GM19193 (cell line): ENCODE results near the gene WDR88.

Experiments used
- POLR2A ChIP-seq: IDR thresholded peaks from 4 replicates; pipeline ENCODE4 v1.6.1; 2011; ENCODE audit not compliant: insufficient read depth, insufficient read length; ENCODE audit errors: extremely low read depth

Gene WDR88

DNA sequence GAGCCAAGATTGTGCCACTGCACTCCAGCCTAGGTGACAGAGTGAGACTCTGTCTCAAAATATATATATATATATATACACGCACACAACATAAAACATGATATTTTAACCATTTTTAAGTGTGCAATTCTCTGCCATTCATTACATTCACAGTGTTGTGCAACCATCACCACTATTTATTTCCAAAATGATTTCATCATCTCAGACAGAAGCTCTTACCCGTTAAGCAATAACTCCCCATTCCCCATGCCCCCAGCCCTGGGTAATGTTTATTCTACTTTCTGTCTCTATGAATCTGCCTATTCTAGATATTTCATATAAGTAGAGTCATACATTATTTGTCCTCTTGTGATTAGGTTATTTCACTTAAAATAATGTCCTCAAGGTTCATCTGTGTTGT is 20.3 kb downstream of the WDR88 start:
- no peak for TF ChIP-seq POLR2A

DNA sequence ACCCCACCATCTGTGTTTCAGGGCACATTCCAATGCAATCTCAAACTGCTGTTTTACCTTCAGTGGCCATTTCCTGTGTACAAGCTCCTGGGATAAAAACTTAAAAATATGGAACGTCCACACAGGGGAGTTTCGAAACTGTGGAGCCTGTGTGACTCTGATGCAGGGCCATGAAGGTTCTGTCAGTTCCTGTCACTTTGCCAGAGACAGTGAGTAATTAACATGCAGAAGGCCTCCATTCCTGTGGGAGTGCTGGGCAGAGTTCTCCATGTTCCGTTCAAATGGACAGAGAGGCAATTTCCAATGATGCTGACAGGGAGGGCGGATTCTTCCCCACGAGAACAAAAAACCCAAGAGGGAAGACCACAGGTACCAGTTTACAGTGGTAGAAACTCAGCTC is 24.4 kb downstream of the WDR88 start:
- TF ChIP-seq POLR2A, result no peak

- TF ChIP-seq POLR2A, result no peak
These were observed 26.0 kb downstream of the WDR88 start for GRCh38 chr19:33157906-33158305.

DNA sequence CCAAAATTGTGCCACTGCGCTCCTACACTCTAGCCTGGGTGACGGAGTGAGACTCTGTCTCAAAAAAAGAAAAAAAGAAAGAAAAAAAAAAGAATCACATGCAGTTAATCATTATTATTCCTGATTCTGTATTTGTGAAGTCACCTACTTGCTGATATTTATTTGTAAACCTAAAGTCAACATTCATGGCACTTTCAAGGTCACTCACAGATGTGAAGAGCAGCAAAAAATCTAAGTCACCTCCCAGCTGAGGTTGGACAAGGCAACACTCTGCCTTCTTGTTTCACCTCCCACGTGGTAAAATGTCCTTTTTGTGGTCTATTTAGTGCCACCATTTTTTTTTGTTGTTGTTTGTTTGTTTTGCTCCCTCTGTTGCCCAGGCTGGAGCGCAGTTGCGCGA is 26.5 kb downstream of the WDR88 start:
- TF ChIP-seq POLR2A, result no peak

DNA sequence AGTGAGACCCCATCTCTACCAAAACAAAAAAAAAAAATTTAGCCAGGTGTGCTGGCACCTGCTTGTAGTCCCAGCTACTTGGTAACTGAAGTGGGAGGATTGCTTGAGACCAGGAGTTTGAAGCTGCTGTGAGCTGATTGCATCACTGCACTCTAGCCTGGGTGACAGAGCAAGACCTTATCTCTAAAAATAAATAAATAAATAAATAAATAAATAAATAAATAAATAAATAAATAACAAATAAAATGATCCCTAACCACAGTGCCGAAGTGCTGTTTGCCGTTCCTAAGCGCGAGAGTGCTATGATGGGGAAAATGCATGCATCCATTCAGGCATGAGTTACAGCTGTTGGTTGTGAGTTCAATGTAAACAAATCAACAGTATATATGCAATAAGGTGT is 27.2 kb downstream of the WDR88 start:
- no peak for TF ChIP-seq POLR2A

- TF ChIP-seq POLR2A, result no peak
These were observed 28.0 kb downstream of the WDR88 start for GRCh38 chr19:33159893-33160292.

DNA sequence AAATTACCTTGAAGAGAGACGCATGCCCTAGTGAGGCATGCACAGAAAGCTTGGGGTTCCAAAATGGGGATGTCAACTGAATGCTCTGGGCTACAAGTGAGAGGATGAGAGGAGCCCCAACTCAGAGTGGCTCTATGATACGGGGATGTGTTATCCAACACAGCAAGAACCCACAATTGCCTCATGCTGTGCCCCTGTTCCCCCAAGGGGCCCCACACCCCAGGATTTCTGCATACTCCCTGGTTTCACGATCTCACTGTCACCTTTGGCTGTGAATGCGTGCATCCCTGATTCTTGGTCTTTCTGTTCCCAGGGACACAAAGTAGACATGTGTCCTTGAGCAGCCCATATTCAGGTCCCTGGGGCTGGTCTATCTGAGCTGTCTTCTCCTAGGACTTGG is 29.3 kb downstream of the WDR88 start:
- TF ChIP-seq POLR2A, result no peak

- TF ChIP-seq POLR2A, result no peak
These were observed 31.6 kb downstream of the WDR88 start for GRCh38 chr19:33163481-33163880.

- TF ChIP-seq POLR2A, result no peak
These were observed 35.5 kb downstream of the WDR88 start for GRCh38 chr19:33167438-33167837.

- no peak for TF ChIP-seq POLR2A
These were observed 36.6 kb downstream of the WDR88 start for GRCh38 chr19:33168528-33168927.

GRCh38 chr19:33171222-33171795 is 39.4 kb downstream of the WDR88 start:
- no peak for TF ChIP-seq POLR2A

DNA sequence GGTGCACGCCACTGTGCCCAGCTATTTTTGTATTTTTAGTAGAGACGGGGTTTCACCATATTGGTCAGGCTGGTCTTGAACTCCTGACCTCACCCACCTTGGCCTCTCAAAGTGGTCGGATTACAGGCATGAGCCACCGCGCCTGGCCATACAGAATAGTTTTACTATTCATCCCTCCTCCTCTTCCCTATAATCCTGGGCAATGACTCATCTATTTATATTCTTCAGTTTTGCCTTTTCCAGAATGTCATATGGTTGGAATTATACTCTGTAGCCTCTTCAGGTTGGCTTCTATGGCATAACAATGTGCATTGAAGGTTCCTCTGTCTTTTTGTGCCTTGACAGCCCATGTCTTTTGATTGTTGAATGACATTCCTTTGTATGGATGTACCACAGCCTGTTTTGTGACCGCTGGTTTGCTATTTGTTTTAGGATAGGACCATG is 40.0 kb downstream of the WDR88 start:
- no peak for TF ChIP-seq POLR2A

- no peak for TF ChIP-seq POLR2A
These were observed 42.3 kb downstream of the WDR88 start for GRCh38 chr19:33174186-33174585.

DNA sequence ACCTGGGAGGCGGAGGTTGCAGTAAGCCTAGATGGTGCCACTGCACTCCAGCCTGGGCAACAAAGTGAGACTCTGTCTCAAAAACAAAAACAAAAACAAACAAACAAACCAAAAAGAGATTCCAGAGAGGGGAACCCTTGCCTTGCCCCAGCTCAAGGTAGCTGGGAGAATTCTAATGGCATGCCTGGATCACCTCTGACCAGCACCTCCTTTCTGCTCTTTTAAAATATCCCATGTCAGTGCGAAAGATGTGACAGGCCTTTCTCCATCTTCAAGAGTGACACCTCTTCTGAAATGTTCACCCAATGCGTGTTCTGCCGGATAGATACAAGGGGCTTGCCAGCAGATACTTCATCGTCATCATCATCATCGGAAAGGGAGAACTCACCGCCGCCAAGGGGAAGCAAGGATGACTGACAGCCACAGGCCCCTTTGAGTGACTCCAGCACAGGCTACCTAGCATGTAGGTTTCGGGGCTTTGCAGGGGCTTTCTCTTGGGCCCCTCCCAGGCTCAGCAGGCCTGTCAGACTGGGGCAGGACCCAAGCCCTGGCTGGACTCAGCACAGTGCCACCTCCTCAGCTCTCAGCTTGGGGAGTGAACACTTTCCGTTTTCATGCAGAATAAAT is 43.4 kb downstream of the WDR88 start:
- no peak for TF ChIP-seq POLR2A

- no peak for TF ChIP-seq POLR2A
These were observed 44.2 kb downstream of the WDR88 start for GRCh38 chr19:33175886-33176669.
